HepG2 (cell line): ENCODE data around the gene STXBP4. TPM values are rescaled to one million over a fixed set of nuclear protein-coding genes. Genes with fewer than 3 reads are reported as not detected.

Experiments
- ATF3 ChIP-seq: sonication (generic); formaldehyde crosslinking; IDR thresholded peaks from 2 replicates; pipeline ENCODE4 v1.4.0; 2020; ENCODE audit warnings: missing genetic modification reagents
- BRD4 ChIP-seq: sonication (generic); formaldehyde crosslinking; IDR thresholded peaks from 2 replicates; pipeline ENCODE4 v1.4.0; 2020; ENCODE audit warnings: missing genetic modification reagents
- GATA4 ChIP-seq: sonication (generic); IDR thresholded peaks from 2 replicates; pipeline ENCODE4 v1.6.1; 2016; ENCODE audit warnings: antibody characterized with exemption, low read depth, borderline replicate concordance
- HMG20B ChIP-seq: conservative IDR thresholded peaks from 2 replicates; pipeline ENCODE4 v1.6.1; 2016; ENCODE audit warnings: missing genetic modification reagents, missing compliant biosample characterization
- MIER3 ChIP-seq: IDR thresholded peaks from 2 replicates; pipeline ENCODE4 v1.6.1; 2016; ENCODE audit warnings: missing compliant biosample characterization, borderline replicate concordance
- PBX3 ChIP-seq: sonication (generic); formaldehyde crosslinking; IDR thresholded peaks from 2 replicates; pipeline ENCODE4 v1.8.1; 2023; ENCODE audit warnings: missing genetic modification reagents, inconsistent platforms, borderline replicate concordance
- PPARG ChIP-seq: conservative IDR thresholded peaks from 2 replicates; pipeline ENCODE4 v1.6.1; 2016; ENCODE audit warnings: missing biosample characterization, missing genetic modification reagents
- SMARCE1 ChIP-seq: fragments of 450-650 bp; IDR thresholded peaks from 2 replicates; pipeline ENCODE4 v1.6.1; 2017; ENCODE audit warnings: borderline replicate concordance
- SP5 ChIP-seq: IDR thresholded peaks from 2 replicates; pipeline ENCODE4 v1.6.1; 2016; ENCODE audit warnings: low read depth, borderline replicate concordance
- TCF7 ChIP-seq: sonication (generic); IDR thresholded peaks from 2 replicates; pipeline ENCODE4 v1.6.1; 2016; ENCODE audit warnings: antibody characterized with exemption, low read depth
- XBP1 ChIP-seq: sonication (generic); formaldehyde crosslinking; IDR thresholded peaks from 2 replicates; pipeline ENCODE4 v1.5.0; 2020; ENCODE audit warnings: missing genetic modification reagents
- ZBTB4 ChIP-seq: sonication (generic); formaldehyde crosslinking; IDR thresholded peaks from 2 replicates; pipeline ENCODE4 v1.4.0; 2020; ENCODE audit warnings: missing genetic modification reagents, mild to moderate bottlenecking, borderline replicate concordance
- ZNF383 ChIP-seq: sonication (generic); formaldehyde crosslinking; IDR thresholded peaks from 2 replicates; pipeline ENCODE4 v1.4.0; 2020; ENCODE audit warnings: missing genetic modification reagents, mild to moderate bottlenecking, borderline replicate concordance
- ZNF432 ChIP-seq: sonication (generic); formaldehyde crosslinking; IDR thresholded peaks from 2 replicates; pipeline ENCODE4 v1.5.0; 2020; ENCODE audit warnings: missing genetic modification reagents, mild to moderate bottlenecking, borderline replicate concordance
- ZNF550 ChIP-seq: sonication (generic); formaldehyde crosslinking; IDR thresholded peaks from 2 replicates; pipeline ENCODE4 v1.4.0; 2020; ENCODE audit warnings: mild to moderate bottlenecking, missing genetic modification reagents, borderline replicate concordance
- ZZZ3 ChIP-seq: sonication (generic); formaldehyde crosslinking; IDR thresholded peaks from 2 replicates; pipeline ENCODE4 v1.4.0; 2020; ENCODE audit warnings: missing genetic modification reagents, mild to moderate bottlenecking, borderline replicate concordance
- polyA plus RNA-seq, 8 experiments: library from polyadenylated mRNA; depleted of rRNA in 3 of 8; stranded (reverse) in 7 of 8; unstranded in 1 of 8; fragments of >200 nt; fragmentation: Illumina TruSeq in 4 of 8; extraction: Trizol in 4 of 8; gene quantifications; 2 replicates each; pipeline versions ENCODE4 v1.2.1 to v1.2.3, GENCODE V29; 2011 to 2016; ENCODE audit warnings: low read depth in 4 of 8, missing spikeins in 1 of 8, mixed read lengths in 1 of 8; ENCODE audit not compliant: insufficient read depth in 1 of 8
- total RNA-seq, 5 experiments: library from RNA; depleted of rRNA; stranded (reverse); fragments of >200 nt; fragmentation: Illumina TruSeq; extraction: Trizol; gene quantifications; 2 replicates each; pipeline ENCODE4 v1.2.3, GENCODE V29; 2016; ENCODE audit warnings: low read depth in 1 of 5
- TF ChIP-seq, protein P1 (sequence below): sonication (generic); formaldehyde crosslinking; IDR thresholded peaks from 2 replicates; pipeline ENCODE4 v1.4.0; 2020; ENCODE audit warnings: missing genetic modification reagents, borderline replicate concordance
- TF ChIP-seq, protein P2 (sequence below): sonication (generic); formaldehyde crosslinking; IDR thresholded peaks from 2 replicates; pipeline ENCODE4 v1.4.0; 2020; ENCODE audit warnings: missing genetic modification reagents, borderline replicate concordance
- TF ChIP-seq, protein P3 (sequence below): IDR thresholded peaks from 2 replicates; pipeline ENCODE4 v1.6.1; 2016; ENCODE audit warnings: missing genetic modification reagents, missing compliant biosample characterization

The STXBP4 gene
- total and polyA plus RNA-seq, 2 of the 13 experiments (the other 11 are each of a cell fraction or from before 2014, with no cell fraction given) = 8.5 to 36.1 TPM

- TF ChIP-seq, protein P1, sequence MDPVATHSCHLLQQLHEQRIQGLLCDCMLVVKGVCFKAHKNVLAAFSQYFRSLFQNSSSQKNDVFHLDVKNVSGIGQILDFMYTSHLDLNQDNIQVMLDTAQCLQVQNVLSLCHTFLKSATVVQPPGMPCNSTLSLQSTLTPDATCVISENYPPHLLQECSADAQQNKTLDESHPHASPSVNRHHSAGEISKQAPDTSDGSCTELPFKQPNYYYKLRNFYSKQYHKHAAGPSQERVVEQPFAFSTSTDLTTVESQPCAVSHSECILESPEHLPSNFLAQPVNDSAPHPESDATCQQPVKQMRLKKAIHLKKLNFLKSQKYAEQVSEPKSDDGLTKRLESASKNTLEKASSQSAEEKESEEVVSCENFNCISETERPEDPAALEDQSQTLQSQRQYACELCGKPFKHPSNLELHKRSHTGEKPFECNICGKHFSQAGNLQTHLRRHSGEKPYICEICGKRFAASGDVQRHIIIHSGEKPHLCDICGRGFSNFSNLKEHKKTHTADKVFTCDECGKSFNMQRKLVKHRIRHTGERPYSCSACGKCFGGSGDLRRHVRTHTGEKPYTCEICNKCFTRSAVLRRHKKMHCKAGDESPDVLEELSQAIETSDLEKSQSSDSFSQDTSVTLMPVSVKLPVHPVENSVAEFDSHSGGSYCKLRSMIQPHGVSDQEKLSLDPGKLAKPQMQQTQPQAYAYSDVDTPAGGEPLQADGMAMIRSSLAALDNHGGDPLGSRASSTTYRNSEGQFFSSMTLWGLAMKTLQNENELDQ (CRISPR knock-in tag) = peak; percentile 3; the same call in 1 of the 2 replicates
- TF ChIP-seq, protein P2, sequence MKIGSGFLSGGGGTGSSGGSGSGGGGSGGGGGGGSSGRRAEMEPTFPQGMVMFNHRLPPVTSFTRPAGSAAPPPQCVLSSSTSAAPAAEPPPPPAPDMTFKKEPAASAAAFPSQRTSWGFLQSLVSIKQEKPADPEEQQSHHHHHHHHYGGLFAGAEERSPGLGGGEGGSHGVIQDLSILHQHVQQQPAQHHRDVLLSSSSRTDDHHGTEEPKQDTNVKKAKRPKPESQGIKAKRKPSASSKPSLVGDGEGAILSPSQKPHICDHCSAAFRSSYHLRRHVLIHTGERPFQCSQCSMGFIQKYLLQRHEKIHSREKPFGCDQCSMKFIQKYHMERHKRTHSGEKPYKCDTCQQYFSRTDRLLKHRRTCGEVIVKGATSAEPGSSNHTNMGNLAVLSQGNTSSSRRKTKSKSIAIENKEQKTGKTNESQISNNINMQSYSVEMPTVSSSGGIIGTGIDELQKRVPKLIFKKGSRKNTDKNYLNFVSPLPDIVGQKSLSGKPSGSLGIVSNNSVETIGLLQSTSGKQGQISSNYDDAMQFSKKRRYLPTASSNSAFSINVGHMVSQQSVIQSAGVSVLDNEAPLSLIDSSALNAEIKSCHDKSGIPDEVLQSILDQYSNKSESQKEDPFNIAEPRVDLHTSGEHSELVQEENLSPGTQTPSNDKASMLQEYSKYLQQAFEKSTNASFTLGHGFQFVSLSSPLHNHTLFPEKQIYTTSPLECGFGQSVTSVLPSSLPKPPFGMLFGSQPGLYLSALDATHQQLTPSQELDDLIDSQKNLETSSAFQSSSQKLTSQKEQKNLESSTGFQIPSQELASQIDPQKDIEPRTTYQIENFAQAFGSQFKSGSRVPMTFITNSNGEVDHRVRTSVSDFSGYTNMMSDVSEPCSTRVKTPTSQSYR (CRISPR knock-in tag) = no peak
- TF ChIP-seq PBX3 (CRISPR knock-in tag) = no peak
- no peak for TF ChIP-seq ATF3
- TF ChIP-seq PPARG (CRISPR knock-in tag) = no peak
- TF ChIP-seq ZNF432 (CRISPR knock-in tag) = no peak
- TF ChIP-seq ZZZ3 (CRISPR knock-in tag) = peak; percentile 48; the same call in 1 of the 2 replicates
- TF ChIP-seq, protein P3, sequence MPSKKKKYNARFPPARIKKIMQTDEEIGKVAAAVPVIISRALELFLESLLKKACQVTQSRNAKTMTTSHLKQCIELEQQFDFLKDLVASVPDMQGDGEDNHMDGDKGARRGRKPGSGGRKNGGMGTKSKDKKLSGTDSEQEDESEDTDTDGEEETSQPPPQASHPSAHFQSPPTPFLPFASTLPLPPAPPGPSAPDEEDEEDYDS = peak; percentile 49; the same call in 1 of the 2 replicates
- TF ChIP-seq GATA4 = no peak
- TF ChIP-seq XBP1 (CRISPR knock-in tag) = no peak
- TF ChIP-seq ZNF383 (CRISPR knock-in tag) = peak; percentile 40; the same call in 1 of the 2 replicates
- TF ChIP-seq BRD4 (CRISPR knock-in tag) = no peak
- no peak for TF ChIP-seq ZNF550 (CRISPR knock-in tag)
- TF ChIP-seq MIER3 (CRISPR knock-in tag) = no peak
- TF ChIP-seq HMG20B (CRISPR knock-in tag) = no peak
- TF ChIP-seq SMARCE1 = no peak
- TF ChIP-seq TCF7 = no peak
- TF ChIP-seq SP5 (CRISPR knock-in tag) = no peak
- TF ChIP-seq ZBTB4 (CRISPR knock-in tag) = no peak
These were observed 824 bp upstream of the STXBP4 start (continued) for GRCh38 chr17:54967621-54968261.
